Measurements from ENCODE around the gene DCAF7. TPM values are rescaled to one million over a fixed set of nuclear protein-coding genes. Genes with fewer than 3 reads are reported as not detected.

The DCAF7 gene
- total and polyA plus RNA-seq, 8 donors = 7.1 to 39.2 (median 22.6) TPM

GRCh38 chr17:63578027-63578768 lies 27.9 kb downstream of the DCAF7 start:
- peaks cover 0 to 11% (median 0%) of the 10 kb centered on the region in 3 donors for H3K36me3 ChIP-seq
- intact Hi-C loops (cut with DNase I) = no loop called here
- no peaks in the 10 kb centered on the region for H3K27me3 ChIP-seq
- H3K4me1 ChIP-seq = peaks cover 0 to 6% (median 3%) of the 10 kb centered on the region in 3 donors
- TF ChIP-seq CTCF (IDR thresholded peaks at IDR 0.05) = no peak
- H3K4me3 ChIP-seq = no peak overlapping the region
- FAIRE-seq (no peak), ATAC-seq (no peak), DNase-seq (no peak)
- 70 to 77% methylated on average over 7 of the region's 7 CpGs for WGBS, 2 donors
- H3K9me3 ChIP-seq = no peaks in the 10 kb centered on the region
- H3K27ac ChIP-seq = no peak overlapping the region

GRCh38 chr17:63578769-63579111 lies 28.5 kb downstream of the DCAF7 start:
- Histone ChIP-seq H3K27ac (peak overlapping the region in 1 of 4 donors; percentile 33), H3K4me1 (peaks cover 0 to 6% (median 3%) of the 10 kb centered on the region in 3 donors), H3K27me3 (no peaks in the 10 kb centered on the region), H3K4me3 (no peak overlapping the region), H3K9me3 (no peaks in the 10 kb centered on the region), H3K36me3 (peaks cover 0 to 16% (median 0%) of the 10 kb centered on the region in 3 donors)
- TF ChIP-seq CTCF (IDR thresholded peaks at IDR 0.05) = no peak
- DNase-seq (no peak), ATAC-seq (no peak), FAIRE-seq (no peak)
- 51 to 53% methylated on average over 5 of the region's 5 CpGs for WGBS, 2 donors
- intact Hi-C loops (cut with DNase I) = no loop called here

- intact Hi-C loops (cut with DNase I) = no loop called here
- no peak for DNase-seq
- Histone ChIP-seq H3K9me3 (no peaks in the 10 kb centered on the region), H3K27me3 (no peaks in the 10 kb centered on the region), H3K36me3 (peaks cover 0 to 25% (median 0%) of the 10 kb centered on the region in 3 donors), H3K27ac (peak overlapping the region in 2 of 4 donors; percentile 12 to 33), H3K4me1 (peaks cover 0 to 6% (median 3%) of the 10 kb centered on the region in 3 donors), H3K4me3 (no peak overlapping the region)
- 54 to 55% methylated on average over 11 of the region's 11 CpGs for WGBS, 2 donors
- FAIRE-seq = no peak
- TF ChIP-seq CTCF (IDR thresholded peaks at IDR 0.05) = no peak
- ATAC-seq = peak in 2 of 4 donors; percentile 51 to 58
Measured at GRCh38 chr17:63579633-63580032, 29.4 kb downstream of the DCAF7 start.

GRCh38 chr17:63587770-63588169 lies 37.5 kb downstream of the DCAF7 start:
- Histone ChIP-seq H3K27ac (no peak overlapping the region), H3K4me3 (no peak overlapping the region), H3K36me3 (peaks cover 4 to 67% (median 30%) of the 10 kb centered on the region in 3 donors), H3K4me1 (no peaks in the 10 kb centered on the region), H3K9me3 (no peaks in the 10 kb centered on the region), H3K27me3 (no peaks in the 10 kb centered on the region)
- no peak for FAIRE-seq
- TF ChIP-seq CTCF (IDR thresholded peaks at IDR 0.05) = no peak
- no peak for ATAC-seq
- no peak for DNase-seq
- intact Hi-C loops (cut with DNase I) = loop anchor here in 1 of 3 donors (5.0 kb wide), 1 partner anchor 50 kb away; no protein-coding TSS in a partner anchor
- WGBS, 2 donors = 96% methylated on average over 5 of the region's 5 CpGs

- 90 to 91% methylated on average over 11 of the region's 11 CpGs for WGBS, 2 donors
- Histone ChIP-seq H3K36me3 (peaks cover 4 to 57% (median 30%) of the 10 kb centered on the region in 3 donors), H3K4me1 (no peaks in the 10 kb centered on the region), H3K27ac (no peak overlapping the region), H3K9me3 (no peaks in the 10 kb centered on the region), H3K4me3 (no peak overlapping the region), H3K27me3 (no peaks in the 10 kb centered on the region)
- FAIRE-seq = no peak
- ATAC-seq = no peak
- intact Hi-C loops (cut with DNase I) = loop anchor here in 1 of 3 donors (5.0 kb wide), 1 partner anchor 51 kb away; no protein-coding TSS in a partner anchor
- TF ChIP-seq CTCF (IDR thresholded peaks at IDR 0.05) = no peak
- no peak for DNase-seq
Measured at GRCh38 chr17:63588797-63589196, 38.5 kb downstream of the DCAF7 start.

Data from pancreas (tissue), 10 donors.